22Rv1 (cell line): Measurements from ENCODE around the gene TIMP1.

Experiments
- ZFX ChIP-seq: fragments of 450-650 bp; IDR thresholded peaks from 2 replicates; pipeline ENCODE4 v1.6.1; 2017; ENCODE audit warnings: antibody characterized with exemption, borderline replicate concordance
- TF ChIP-seq, protein P1 (sequence below): fragments of 450-650 bp; IDR thresholded peaks from 2 replicates; pipeline ENCODE4 v1.5.1; 2017; ENCODE audit warnings: mild to moderate bottlenecking

DNA sequence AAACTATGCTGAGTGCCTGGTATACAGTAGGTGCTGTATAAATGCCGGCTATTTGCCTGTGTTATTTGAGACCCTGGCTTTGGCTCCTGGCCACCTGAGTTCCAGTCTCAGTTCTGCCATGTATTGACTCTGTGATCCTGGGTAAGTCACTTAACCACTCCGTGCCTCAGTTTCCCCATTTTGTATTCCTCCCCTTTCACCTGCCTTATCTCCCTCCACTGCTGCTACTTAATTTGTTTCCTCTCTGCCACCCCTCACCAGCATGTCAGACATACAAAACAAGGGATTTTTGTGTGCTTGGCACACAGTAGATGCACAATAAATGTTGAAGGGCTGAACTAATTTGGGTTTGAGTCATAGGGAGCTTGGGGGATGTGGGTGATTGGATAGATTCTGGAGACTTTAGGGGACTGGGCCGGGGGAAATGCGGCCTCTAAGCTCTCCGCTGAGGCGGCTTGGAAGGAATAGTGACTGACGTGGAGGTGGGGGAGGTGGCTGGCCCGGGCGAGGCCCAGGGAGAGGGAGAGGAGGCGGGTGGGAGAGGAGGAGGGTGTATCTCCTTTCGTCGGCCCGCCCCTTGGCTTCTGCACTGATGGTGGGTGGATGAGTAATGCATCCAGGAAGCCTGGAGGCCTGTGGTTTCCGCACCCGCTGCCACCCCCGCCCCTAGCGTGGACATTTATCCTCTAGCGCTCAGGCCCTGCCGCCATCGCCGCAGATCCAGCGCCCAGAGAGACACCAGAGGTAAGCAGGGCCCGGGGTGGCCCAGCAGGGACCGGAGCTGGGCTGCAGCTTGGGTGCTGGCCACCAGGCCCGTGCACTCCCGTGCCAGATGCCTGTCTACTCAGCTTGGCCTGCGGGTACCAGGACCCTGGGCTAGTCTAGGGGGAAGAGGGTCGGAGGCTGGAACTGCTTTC lies at the start of gene TIMP1:
- no peak for TF ChIP-seq ZFX
- TF ChIP-seq, protein P1, sequence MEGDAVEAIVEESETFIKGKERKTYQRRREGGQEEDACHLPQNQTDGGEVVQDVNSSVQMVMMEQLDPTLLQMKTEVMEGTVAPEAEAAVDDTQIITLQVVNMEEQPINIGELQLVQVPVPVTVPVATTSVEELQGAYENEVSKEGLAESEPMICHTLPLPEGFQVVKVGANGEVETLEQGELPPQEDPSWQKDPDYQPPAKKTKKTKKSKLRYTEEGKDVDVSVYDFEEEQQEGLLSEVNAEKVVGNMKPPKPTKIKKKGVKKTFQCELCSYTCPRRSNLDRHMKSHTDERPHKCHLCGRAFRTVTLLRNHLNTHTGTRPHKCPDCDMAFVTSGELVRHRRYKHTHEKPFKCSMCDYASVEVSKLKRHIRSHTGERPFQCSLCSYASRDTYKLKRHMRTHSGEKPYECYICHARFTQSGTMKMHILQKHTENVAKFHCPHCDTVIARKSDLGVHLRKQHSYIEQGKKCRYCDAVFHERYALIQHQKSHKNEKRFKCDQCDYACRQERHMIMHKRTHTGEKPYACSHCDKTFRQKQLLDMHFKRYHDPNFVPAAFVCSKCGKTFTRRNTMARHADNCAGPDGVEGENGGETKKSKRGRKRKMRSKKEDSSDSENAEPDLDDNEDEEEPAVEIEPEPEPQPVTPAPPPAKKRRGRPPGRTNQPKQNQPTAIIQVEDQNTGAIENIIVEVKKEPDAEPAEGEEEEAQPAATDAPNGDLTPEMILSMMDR: no peak
